MM.1S (cell line): ENCODE data around the gene MPP4.

Experiments
- EZH2 ChIP-seq: fragments of 300-600 bp; sonication (generic); optimal IDR thresholded peaks from 2 replicates; pipeline ENCODE3; 2017; ENCODE audit warnings: low read depth, mild to moderate bottlenecking, antibody characterized with exemption, low read length, mixed read lengths
- TF ChIP-seq, protein P1 (sequence below): fragments of 300-600 bp; sonication (generic); IDR thresholded peaks from 2 replicates; pipeline ENCODE4 v1.5.1; 2016; ENCODE audit warnings: antibody characterized with exemption, low read length, mixed read lengths

DNA sequence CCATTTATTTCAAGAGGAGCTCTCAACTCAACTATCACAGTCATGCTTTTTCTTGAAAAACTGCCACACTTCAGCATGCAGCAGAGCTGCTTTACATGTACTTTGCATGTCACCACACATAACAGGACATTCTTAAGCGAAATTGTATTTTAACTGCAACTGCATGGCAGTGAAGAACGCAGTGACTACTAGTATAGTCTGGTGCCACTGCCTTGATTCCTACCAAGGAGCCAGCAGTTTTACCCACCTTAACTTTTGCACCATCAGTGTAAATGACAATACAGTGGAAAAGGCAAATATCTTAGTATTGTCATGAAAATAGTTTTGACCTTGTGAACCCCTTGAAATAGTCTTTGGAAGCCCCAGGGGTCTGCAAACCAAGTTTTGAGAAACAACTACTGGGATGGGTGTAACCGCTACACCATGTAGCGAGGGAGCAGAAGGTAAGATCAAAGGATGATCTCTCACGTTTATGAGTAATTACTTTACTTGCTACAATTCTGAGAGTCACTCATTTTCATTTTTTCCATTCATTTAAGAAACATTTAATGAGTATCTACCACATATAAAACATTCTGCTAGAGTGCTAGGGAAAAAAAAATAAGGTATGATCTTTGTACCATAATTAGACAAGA is 32.3 kb upstream of the MPP4 start:
- TF ChIP-seq, protein P1, sequence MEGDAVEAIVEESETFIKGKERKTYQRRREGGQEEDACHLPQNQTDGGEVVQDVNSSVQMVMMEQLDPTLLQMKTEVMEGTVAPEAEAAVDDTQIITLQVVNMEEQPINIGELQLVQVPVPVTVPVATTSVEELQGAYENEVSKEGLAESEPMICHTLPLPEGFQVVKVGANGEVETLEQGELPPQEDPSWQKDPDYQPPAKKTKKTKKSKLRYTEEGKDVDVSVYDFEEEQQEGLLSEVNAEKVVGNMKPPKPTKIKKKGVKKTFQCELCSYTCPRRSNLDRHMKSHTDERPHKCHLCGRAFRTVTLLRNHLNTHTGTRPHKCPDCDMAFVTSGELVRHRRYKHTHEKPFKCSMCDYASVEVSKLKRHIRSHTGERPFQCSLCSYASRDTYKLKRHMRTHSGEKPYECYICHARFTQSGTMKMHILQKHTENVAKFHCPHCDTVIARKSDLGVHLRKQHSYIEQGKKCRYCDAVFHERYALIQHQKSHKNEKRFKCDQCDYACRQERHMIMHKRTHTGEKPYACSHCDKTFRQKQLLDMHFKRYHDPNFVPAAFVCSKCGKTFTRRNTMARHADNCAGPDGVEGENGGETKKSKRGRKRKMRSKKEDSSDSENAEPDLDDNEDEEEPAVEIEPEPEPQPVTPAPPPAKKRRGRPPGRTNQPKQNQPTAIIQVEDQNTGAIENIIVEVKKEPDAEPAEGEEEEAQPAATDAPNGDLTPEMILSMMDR: no peak
- TF ChIP-seq EZH2: no peak
